GM12873 (cell line): ENCODE data around the gene PLXDC2.

Experiments
- TF ChIP-seq, protein P1 (sequence below): IDR thresholded peaks from 2 replicates; pipeline ENCODE4 v1.5.1; 2012; ENCODE audit warnings: low read depth, mild to moderate bottlenecking, moderate library complexity, low read length, control low read depth; ENCODE audit not compliant: insufficient read depth; ENCODE audit errors: missing control alignments

The PLXDC2 gene

DNA sequence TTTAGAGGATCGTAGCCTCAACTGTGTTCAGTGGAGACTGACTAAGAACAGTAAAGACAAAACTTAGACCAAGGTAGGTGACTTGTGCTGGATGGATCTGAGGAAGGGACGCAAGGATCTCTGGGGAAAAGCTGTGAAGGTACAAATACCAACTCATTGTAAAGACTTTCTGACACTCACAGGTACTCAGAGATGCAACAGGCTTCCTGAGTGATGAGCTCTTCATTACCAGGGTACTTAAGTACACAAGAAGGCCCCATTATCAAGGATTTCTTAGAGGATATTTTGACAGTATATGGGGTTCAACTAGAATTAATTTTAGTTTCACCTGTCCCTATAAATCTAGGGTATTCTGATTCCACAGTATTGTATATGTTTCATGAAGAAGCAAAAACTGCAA, 440.7 kb downstream of the PLXDC2 start:
- TF ChIP-seq, protein P1, sequence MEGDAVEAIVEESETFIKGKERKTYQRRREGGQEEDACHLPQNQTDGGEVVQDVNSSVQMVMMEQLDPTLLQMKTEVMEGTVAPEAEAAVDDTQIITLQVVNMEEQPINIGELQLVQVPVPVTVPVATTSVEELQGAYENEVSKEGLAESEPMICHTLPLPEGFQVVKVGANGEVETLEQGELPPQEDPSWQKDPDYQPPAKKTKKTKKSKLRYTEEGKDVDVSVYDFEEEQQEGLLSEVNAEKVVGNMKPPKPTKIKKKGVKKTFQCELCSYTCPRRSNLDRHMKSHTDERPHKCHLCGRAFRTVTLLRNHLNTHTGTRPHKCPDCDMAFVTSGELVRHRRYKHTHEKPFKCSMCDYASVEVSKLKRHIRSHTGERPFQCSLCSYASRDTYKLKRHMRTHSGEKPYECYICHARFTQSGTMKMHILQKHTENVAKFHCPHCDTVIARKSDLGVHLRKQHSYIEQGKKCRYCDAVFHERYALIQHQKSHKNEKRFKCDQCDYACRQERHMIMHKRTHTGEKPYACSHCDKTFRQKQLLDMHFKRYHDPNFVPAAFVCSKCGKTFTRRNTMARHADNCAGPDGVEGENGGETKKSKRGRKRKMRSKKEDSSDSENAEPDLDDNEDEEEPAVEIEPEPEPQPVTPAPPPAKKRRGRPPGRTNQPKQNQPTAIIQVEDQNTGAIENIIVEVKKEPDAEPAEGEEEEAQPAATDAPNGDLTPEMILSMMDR, result no peak

DNA sequence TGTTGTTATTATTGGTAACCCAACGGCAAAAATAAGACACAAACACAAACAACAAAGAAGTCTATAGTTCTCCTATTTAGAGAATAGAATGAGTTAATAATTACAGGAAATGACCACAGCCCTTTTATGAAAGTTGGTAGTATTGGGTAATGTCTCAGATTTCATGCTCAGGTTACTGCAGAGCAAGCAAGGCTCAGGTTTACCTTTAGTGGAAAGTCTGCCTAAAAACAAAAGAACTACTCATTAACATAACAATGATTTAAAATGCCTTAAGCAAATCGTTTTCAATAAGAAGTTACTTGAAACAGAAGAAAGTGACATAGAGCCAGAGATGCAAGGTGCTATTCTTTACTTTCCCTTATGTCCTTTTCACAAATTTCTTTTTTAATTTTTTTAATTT, 441.2 kb downstream of the PLXDC2 start:
- TF ChIP-seq, protein P1, result no peak

DNA sequence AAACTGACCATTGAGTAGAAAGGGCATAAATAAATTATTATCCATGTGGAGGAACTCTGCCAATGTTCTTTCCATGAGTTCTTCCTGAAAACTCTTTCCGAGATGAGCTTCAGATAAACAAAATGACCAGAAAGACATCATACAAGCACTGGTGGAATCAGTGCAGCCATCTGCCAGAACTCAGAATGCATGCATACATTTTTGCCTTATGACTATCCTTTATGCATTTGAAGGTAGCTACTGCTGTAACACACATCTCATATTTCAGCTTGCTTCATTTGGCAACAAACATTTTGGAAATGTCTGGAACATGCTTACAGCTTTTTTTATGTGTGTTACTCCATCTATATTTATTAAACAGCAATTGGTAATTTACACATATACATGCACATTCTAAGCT, 448.9 kb downstream of the PLXDC2 start:
- TF ChIP-seq, protein P1, result no peak

DNA sequence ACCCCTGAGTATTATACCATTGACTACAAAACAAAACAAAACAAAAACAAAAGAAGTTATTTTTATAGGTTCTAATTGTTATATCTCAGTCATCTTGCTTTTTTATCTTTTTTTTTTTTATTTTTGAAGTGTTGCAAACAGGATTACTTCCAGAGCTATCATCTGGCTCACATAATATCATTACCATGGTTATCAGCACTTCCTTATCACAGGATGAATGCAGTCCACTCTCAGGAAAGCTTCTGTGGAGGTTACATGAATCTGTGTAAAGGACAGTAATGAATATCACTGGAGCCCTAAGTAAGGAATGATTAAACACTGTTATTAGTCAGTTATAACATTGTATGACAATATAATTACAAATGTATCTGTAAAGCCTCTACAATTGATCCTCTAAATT, 451.5 kb downstream of the PLXDC2 start:
- TF ChIP-seq, protein P1, result no peak

DNA sequence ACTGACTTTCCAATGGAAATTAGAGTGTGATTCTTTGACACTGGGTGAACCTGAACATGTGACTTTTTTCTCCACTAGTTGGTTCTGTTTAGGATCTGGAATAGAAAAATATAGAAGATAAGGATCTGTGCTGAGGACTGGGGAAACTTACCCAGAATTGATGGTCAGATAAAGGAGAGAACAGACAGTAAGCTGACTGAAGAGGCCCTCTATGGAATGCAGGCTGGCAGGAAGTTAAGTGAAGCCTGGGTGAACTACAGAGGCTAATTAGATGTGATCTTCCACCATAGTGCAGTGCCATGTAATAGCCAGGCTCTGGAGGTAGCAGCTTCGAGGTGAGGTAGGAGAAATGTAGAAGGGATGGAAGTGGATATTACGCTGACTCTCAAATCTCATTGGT, 455.3 kb downstream of the PLXDC2 start:
- TF ChIP-seq, protein P1, result no peak

DNA sequence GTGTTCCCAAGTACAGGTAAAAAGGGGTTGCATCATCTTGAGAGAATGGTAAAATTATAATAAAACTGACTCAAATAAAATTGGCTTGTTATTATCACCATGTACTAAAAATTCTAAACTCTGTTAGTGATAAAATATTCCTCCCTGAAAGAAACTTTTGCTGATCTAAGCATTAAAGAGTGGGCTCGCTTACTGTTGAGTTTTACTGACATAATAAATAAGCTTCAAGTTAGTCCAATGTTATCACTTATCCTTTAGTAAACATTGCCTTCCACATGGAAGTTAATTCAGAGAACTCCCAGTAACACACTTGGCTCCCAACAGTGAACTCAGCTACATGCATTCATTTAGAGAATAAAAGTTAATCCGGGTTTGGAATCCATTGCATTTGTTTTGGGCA, 456.4 kb downstream of the PLXDC2 start:
- TF ChIP-seq, protein P1, result no peak

DNA sequence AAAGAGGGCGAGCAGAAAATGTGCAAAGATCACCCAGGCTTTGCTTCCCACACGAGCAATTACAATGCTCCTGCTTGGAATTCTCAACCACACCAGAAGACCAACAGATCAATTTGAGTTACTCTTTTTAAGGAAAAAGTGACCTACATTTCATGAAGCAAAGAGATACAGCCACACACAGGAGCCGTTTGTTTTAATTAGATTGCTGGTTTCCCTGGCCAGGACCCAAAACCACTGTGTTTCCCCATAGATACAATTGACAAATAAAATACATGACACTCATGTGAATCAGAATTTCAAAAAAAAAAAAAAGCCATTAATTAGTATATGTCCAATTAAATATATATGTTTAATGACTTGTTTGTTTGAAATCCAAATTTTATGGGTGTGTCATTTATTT, 458.3 kb downstream of the PLXDC2 start:
- TF ChIP-seq, protein P1, result no peak
